T47D (cell line): Measurements from ENCODE around the gene CRK.
"Not testable (repeated sequence)": the region's sequence is repeated elsewhere in the genome, so short reads cannot be mapped to it uniquely, and the experiment has no call there.

ENCODE experiments used
- DNase-seq, 2 experiments: peaks; one replicate each; pipeline versions ENCODE4 v3.0.0 to v3.0.0-alpha.2; 2011 to 2012; ENCODE audit warnings: low read depth in 1 of 2, low spot score in 1 of 2
- JUND ChIP-seq: IDR thresholded peaks from 2 replicates; pipeline ENCODE4 v1.6.1; 2012; ENCODE audit warnings: low read depth
- in situ Hi-C: cut with HindIII; loops from 2 replicates; pipeline ENCODE4 v1.10.0; 2016; ENCODE audit warnings: low sequenced_read_pairs, low pct_unique_long_range_greater_than_20kb

Gene CRK

DNA sequence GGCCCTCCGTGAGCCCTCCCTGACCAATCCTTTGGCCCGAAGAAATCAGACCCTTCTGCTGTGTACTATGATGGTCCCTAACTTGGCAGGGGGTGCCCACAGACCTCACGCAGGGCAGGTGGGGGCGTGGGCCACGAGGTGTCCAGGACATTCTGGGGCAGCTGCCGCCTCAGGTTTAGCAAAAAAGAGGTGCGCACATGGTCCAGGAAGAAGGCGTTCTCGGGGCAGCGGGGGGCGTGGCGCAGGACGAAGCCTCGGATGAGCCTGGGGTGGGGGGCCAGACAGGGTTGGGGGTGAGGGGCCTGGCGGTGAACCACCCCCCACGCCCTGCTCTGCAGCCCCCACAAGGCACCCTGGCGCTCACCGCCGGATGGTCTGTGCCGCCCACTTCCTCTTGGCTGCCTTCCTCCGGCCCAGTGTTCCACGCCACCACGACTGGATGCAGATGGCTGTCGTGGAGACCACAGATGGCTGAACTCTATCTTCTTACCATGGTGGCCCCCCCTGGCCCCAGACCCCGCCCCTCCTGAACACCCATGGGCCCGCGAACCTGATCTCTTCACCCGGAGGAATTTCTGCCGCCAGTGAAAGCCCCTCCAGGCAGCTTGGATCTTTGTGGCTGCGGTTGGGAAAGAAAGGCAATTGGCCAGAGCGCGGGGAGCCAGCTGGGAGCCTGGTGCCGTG, 14.2 kb upstream of the CRK start:
- in situ Hi-C loops = no loop called here
- no peak for DNase-seq
- no peak for TF ChIP-seq JUND

DNA sequence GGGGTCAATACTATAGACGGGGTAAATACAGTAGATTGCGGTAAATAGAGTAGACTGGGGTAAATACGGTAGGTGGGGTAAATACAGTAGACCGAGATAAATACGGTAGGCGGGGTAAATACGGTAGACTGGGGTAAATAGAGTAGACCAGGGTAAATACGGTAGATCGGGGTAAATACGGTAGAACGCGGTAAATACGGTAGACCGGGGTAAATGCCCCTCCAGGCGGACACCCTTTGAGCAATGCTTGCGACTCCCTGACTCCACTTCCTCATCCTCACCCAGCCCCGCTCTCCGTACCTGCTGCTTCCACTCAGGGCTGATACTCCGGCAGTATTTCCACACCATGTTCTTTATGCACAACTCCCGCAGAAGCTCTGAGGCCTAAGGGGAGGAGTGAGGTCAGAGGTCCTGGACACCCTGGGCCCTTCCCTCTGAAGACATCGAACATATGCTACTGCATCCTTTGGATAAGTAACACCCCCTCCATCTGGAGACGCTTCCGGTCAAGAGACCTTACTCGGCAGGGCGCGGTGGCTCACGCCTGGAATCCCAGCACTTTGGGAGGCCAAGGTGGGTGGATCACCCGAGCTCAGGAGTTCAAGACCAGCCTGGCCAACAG, 13.3 kb upstream of the CRK start:
- peak in 1 of 2 experiments; percentile 65 for DNase-seq
- no peak for TF ChIP-seq JUND
- in situ Hi-C loops = no loop called here

DNA sequence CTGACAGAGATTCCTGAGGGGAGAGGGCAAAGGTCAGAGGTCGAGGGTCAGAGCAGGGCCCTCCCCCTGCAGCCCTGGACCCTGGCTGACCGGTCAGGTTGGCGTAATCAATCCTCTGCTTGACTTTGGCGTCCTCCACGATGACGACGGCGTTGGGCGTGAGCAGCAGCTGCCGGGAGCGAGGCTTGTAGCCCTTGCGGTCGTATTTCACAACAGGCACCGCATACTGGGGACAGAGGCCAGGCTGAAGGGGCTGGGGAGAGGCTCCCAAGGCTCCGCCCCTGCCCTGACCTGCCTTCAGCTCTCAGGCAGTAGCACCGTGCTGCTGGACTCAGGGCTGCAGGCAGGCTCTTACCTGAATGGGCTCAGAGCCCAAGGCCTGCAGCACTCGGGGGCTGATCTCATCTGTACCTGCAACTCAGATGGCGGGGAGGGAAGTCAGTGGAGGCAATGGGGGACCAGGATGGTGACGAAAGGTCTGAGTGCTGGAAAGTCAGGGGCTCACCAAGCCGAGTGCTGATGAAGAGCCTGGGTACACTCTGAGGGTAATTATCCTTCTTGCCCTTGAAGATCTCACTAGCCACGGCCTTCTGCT, 12.0 kb upstream of the CRK start:
- no peak for TF ChIP-seq JUND
- no peak for DNase-seq
- in situ Hi-C loops = no loop called here

DNA sequence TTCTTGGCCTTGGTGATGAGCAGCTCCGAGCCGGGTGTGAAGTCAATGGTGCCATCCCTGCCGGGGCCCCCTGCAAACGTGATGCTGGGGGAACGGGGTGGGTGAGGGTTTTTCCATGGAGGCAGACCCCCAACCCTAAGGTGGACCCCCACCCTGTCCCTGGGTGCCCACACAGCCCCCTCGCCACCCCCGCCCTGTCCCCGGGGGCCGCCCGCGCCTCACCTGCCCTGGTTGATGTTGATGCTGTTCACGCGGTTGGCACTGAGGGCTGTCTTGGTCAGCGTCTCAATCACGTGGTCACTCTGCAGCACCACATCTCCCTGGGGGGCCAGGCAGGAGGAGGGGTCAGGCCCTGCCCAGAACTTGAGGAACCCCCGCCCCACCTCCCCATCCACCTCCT, 11.2 kb upstream of the CRK start:
- no peak for TF ChIP-seq JUND
- in situ Hi-C loops = no loop called here

GRCh38 chr17:1464186-1464585, 8.2 kb upstream of the CRK start:
- no peak for DNase-seq
- no peak for TF ChIP-seq JUND
- in situ Hi-C loops = no loop called here

More for the DNA sequence above, 11.2 kb upstream of the CRK start:
- no peak for DNase-seq

- in situ Hi-C loops = no loop called here
- DNase-seq = no peak
- TF ChIP-seq JUND = no peak
Observed at GRCh38 chr17:1462164-1463112, 6.4 kb upstream of the CRK start.

DNA sequence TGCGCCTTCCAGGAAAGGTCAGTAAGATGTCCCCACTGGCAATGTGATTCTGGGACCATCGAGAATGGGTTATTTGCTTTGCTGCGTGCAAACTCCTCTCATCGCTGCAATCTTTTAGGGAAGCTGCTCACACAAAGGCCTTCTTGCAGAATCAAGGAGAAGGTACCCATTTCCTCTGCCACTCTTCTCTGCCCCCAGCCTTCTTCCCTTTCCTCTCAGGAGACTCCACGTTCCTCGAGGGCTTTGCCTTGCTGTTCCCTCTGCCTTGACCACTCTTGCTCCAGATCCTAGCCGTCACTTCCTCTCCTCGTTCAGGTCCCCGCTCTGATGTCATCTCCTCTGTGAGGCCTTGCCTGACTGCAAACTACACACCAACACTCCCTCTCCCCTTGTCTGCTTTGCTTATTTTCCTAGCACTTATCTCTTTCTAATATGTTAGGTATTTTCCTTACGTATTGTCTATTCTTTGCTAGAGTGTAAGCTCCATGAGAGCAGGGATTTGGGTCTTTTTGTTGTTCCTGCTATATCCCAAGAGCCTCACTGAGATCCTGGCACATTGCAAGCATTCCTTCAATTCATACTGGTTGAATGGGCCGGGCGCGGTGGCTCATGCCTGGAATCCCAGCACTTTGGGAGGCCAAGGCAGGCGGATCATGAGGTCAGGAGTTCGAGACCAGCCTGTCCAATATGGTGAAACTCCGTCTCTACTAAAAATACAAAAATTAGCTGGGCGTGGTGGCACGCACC, 5.3 kb upstream of the CRK start:
- in situ Hi-C loops = no loop called here
- no peak for TF ChIP-seq JUND
- no peak for DNase-seq

- peak in 1 of 2 experiments; percentile 35 for DNase-seq
- in situ Hi-C loops = no loop called here
- TF ChIP-seq JUND = no peak
Observed at GRCh38 chr17:1460233-1460632, 4.2 kb upstream of the CRK start.

- no peak for TF ChIP-seq JUND
- peak in 1 of 2 experiments; percentile 69 for DNase-seq
- in situ Hi-C loops = no loop called here
Observed at GRCh38 chr17:1455291-1455796, 688 bp downstream of the CRK start.

GRCh38 chr17:1454541-1454940, 1.5 kb downstream of the CRK start:
- DNase-seq = no peak
- in situ Hi-C loops = no loop called here
- TF ChIP-seq JUND = no peak

DNA sequence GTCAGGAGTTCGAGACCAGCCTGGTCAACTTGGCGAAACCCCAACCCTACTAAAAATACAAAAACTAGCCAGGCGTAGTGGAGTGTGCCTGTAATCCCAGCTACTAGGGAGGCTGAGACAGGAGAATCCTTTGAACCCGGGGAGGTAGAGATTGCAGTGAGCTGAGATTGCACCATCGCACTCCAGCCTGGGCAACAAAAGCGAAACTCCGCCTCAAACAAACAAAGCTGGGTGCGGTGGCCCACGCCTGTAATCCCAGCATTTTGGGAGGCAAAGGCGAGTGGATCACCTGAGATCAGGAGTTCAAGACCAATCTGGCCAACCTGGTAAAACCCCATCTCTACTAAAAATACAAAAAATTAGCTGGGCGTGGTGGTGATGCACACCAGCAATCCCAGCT, 2.3 kb downstream of the CRK start:
- DNase-seq, in situ Hi-C loops: not testable (repeated sequence)

- DNase-seq = no peak
- TF ChIP-seq JUND = no peak
- in situ Hi-C loops = no loop called here
Observed at GRCh38 chr17:1452836-1453235, 3.2 kb downstream of the CRK start.

DNA sequence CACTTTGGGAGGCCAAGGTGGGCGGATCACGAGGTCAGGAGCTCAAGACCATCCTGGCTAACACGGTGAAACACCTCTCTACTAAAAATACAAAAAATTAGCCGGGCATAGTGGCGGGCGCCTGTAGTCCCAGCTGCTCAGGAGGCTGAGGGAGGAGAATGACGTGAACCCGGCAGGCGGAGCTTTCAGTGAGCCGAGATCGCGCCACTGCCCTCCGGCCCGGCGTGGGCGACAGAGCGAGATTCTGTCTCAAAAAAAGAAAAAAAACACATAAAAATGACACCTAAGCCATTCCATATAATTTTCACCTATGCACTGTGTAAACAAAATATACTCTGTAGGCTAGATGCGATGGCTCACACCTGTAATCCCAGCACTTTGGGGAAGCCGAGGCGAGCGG, 5.8 kb downstream of the CRK start:
- in situ Hi-C loops, DNase-seq: not testable (repeated sequence)
